IPS-18a (cell line): ENCODE results near the gene MEGF10.
A peak's percentile ranks its signal among the peaks of the same experiment; 100 is the strongest.
"Not testable (repeated sequence)": the region's sequence is repeated elsewhere in the genome, so short reads cannot be mapped to it uniquely, and the experiment has no call there.

Experiments used
- H3K27ac ChIP-seq: one replicate; pipeline ENCODE4 v1.5.1; 2013; ENCODE audit warnings: low read length
- H3K27me3 ChIP-seq: one replicate; pipeline ENCODE4 v1.6.1; 2013; ENCODE audit warnings: mild to moderate bottlenecking, low read length; ENCODE audit not compliant: control insufficient read depth, insufficient read depth
- H3K36me3 ChIP-seq: one replicate; pipeline ENCODE4 v1.6.1; 2013; ENCODE audit warnings: low read depth, low read length; ENCODE audit not compliant: control insufficient read depth
- H3K4me1 ChIP-seq: one replicate; pipeline ENCODE4 v1.6.1; 2013; ENCODE audit warnings: low read depth, low read length; ENCODE audit not compliant: control insufficient read depth
- H3K4me3 ChIP-seq: one replicate; pipeline ENCODE4 v1.5.1; 2013; ENCODE audit warnings: low read length
- H3K9ac ChIP-seq: one replicate; pipeline ENCODE4 v1.6.1; 2013; ENCODE audit warnings: mild to moderate bottlenecking, low read length, moderate library complexity
- H3K9me3 ChIP-seq: one replicate; pipeline ENCODE4 v1.6.1; 2013; ENCODE audit warnings: low read depth, low read length; ENCODE audit not compliant: control insufficient read depth

The MEGF10 gene

GRCh38 chr5:127299678-127300077 is 9.1 kb downstream of the MEGF10 start:
- Histone ChIP-seq H3K36me3 (no peaks in the 10 kb centered on the region), H3K4me3 (no peak overlapping the region), H3K4me1 (peaks cover 20% of the 10 kb centered on the region), H3K9me3 (no peaks in the 10 kb centered on the region), H3K27me3 (no peaks in the 10 kb centered on the region), H3K9ac (no peak overlapping the region), H3K27ac (no peak overlapping the region)

- Histone ChIP-seq H3K4me3 (no peak overlapping the region), H3K27me3 (no peaks in the 10 kb centered on the region), H3K36me3 (no peaks in the 10 kb centered on the region), H3K27ac (no peak overlapping the region), H3K4me1 (peaks cover 36% of the 10 kb centered on the region), H3K9me3 (no peaks in the 10 kb centered on the region), H3K9ac (no peak overlapping the region)
Observed at GRCh38 chr5:127302509-127302908, 11.9 kb downstream of the MEGF10 start.

- Histone ChIP-seq H3K9ac (no peak overlapping the region), H3K9me3 (no peaks in the 10 kb centered on the region), H3K27ac (no peak overlapping the region), H3K4me3 (no peak overlapping the region), H3K36me3 (no peaks in the 10 kb centered on the region), H3K27me3 (no peaks in the 10 kb centered on the region), H3K4me1 (peaks cover 33% of the 10 kb centered on the region)
Observed at GRCh38 chr5:127303404-127303803, 12.8 kb downstream of the MEGF10 start.

GRCh38 chr5:127305493-127305892 is 14.9 kb downstream of the MEGF10 start:
- no peak overlapping the region for H3K9ac ChIP-seq
- no peaks in the 10 kb centered on the region for H3K27me3 ChIP-seq
- peaks cover 19% of the 10 kb centered on the region for H3K4me1 ChIP-seq
- no peaks in the 10 kb centered on the region for H3K36me3 ChIP-seq
- H3K9me3 ChIP-seq = no peaks in the 10 kb centered on the region
- no peak overlapping the region for H3K4me3 ChIP-seq
- H3K27ac ChIP-seq = no peak overlapping the region

GRCh38 chr5:127306036-127306435 is 15.4 kb downstream of the MEGF10 start:
- H3K9me3 ChIP-seq = no peaks in the 10 kb centered on the region
- peaks cover 22% of the 10 kb centered on the region for H3K4me1 ChIP-seq
- H3K9ac ChIP-seq = no peak overlapping the region
- no peaks in the 10 kb centered on the region for H3K36me3 ChIP-seq
- H3K27me3 ChIP-seq = no peaks in the 10 kb centered on the region
- H3K27ac ChIP-seq = no peak overlapping the region
- H3K4me3 ChIP-seq = no peak overlapping the region

GRCh38 chr5:127306647-127307046 is 16.1 kb downstream of the MEGF10 start:
- Histone ChIP-seq H3K4me3 (no peak overlapping the region), H3K9ac (no peak overlapping the region), H3K27me3 (no peaks in the 10 kb centered on the region), H3K9me3 (no peaks in the 10 kb centered on the region), H3K36me3 (no peaks in the 10 kb centered on the region), H3K4me1 (peaks cover 26% of the 10 kb centered on the region), H3K27ac (no peak overlapping the region)

- no peaks in the 10 kb centered on the region for H3K9me3 ChIP-seq
- H3K27ac ChIP-seq = no peak overlapping the region
- no peaks in the 10 kb centered on the region for H3K27me3 ChIP-seq
- no peak overlapping the region for H3K4me3 ChIP-seq
- H3K4me1 ChIP-seq = peaks cover 33% of the 10 kb centered on the region
- H3K36me3 ChIP-seq = no peaks in the 10 kb centered on the region
- peak overlapping the region; percentile 23 for H3K9ac ChIP-seq
Observed at GRCh38 chr5:127307868-127308267, 17.3 kb downstream of the MEGF10 start.

- peaks cover 33% of the 10 kb centered on the region for H3K4me1 ChIP-seq
- not testable (repeated sequence) for H3K27me3 ChIP-seq, H3K36me3 ChIP-seq, H3K4me3 ChIP-seq, H3K9ac ChIP-seq, H3K27ac ChIP-seq, H3K9me3 ChIP-seq
Observed at GRCh38 chr5:127308325-127308724, 17.7 kb downstream of the MEGF10 start.

GRCh38 chr5:127308945-127309344 is 18.3 kb downstream of the MEGF10 start:
- no peak overlapping the region for H3K27ac ChIP-seq
- no peaks in the 10 kb centered on the region for H3K36me3 ChIP-seq
- H3K9me3 ChIP-seq = no peaks in the 10 kb centered on the region
- H3K4me1 ChIP-seq = peaks cover 33% of the 10 kb centered on the region
- no peak overlapping the region for H3K4me3 ChIP-seq
- no peak overlapping the region for H3K9ac ChIP-seq
- no peaks in the 10 kb centered on the region for H3K27me3 ChIP-seq

- Histone ChIP-seq H3K4me1 (peaks cover 28% of the 10 kb centered on the region), H3K27ac (no peak overlapping the region), H3K27me3 (no peaks in the 10 kb centered on the region), H3K9me3 (no peaks in the 10 kb centered on the region), H3K4me3 (no peak overlapping the region), H3K9ac (no peak overlapping the region), H3K36me3 (no peaks in the 10 kb centered on the region)
Observed at GRCh38 chr5:127311349-127311748, 20.8 kb downstream of the MEGF10 start.

GRCh38 chr5:127311781-127312525 is 21.4 kb downstream of the MEGF10 start:
- no peak overlapping the region for H3K4me3 ChIP-seq
- no peak overlapping the region for H3K9ac ChIP-seq
- H3K36me3 ChIP-seq = no peaks in the 10 kb centered on the region
- H3K27me3 ChIP-seq = no peaks in the 10 kb centered on the region
- H3K9me3 ChIP-seq = no peaks in the 10 kb centered on the region
- H3K27ac ChIP-seq = no peak overlapping the region
- H3K4me1 ChIP-seq = peaks cover 24% of the 10 kb centered on the region

GRCh38 chr5:127313379-127313778 is 22.8 kb downstream of the MEGF10 start:
- Histone ChIP-seq H3K9me3 (no peaks in the 10 kb centered on the region), H3K9ac (no peak overlapping the region), H3K4me3 (no peak overlapping the region), H3K4me1 (peaks cover 15% of the 10 kb centered on the region), H3K36me3 (no peaks in the 10 kb centered on the region), H3K27me3 (no peaks in the 10 kb centered on the region), H3K27ac (no peak overlapping the region)
